C4-2B (cell line): ENCODE measurements around the gene ANXA11.

Experiments used
- CTCF ChIP-seq: fragments of 450-650 bp; conservative IDR thresholded peaks from 2 replicates; pipeline ENCODE4 v1.5.1; 2017; ENCODE audit warnings: mild to moderate bottlenecking
- ZFX ChIP-seq: fragments of 450-650 bp; IDR thresholded peaks from 2 replicates; pipeline ENCODE4 v1.6.1; 2017

- no peak for TF ChIP-seq CTCF
- TF ChIP-seq ZFX: no peak
Measured at GRCh38 chr10:80158126-80158525, 47.2 kb downstream of the ANXA11 start.
